GM19193 (cell line): ENCODE data around the gene IKZF1.

Experiments
- POLR2A ChIP-seq: IDR thresholded peaks from 4 replicates; pipeline ENCODE4 v1.6.1; 2011; ENCODE audit not compliant: insufficient read depth, insufficient read length; ENCODE audit errors: extremely low read depth

Gene IKZF1

GRCh38 chr7:50362712-50363282, 58.3 kb downstream of the IKZF1 start:
- no peak for TF ChIP-seq POLR2A

GRCh38 chr7:50363327-50364060, 59.0 kb downstream of the IKZF1 start:
- no peak for TF ChIP-seq POLR2A

- no peak for TF ChIP-seq POLR2A
Measured at GRCh38 chr7:50364645-50365044, 60.1 kb downstream of the IKZF1 start.

GRCh38 chr7:50366311-50366710, 61.8 kb downstream of the IKZF1 start:
- no peak for TF ChIP-seq POLR2A

GRCh38 chr7:50367100-50367499, 62.6 kb downstream of the IKZF1 start:
- TF ChIP-seq POLR2A = no peak

GRCh38 chr7:50367570-50367969, 63.1 kb downstream of the IKZF1 start:
- no peak for TF ChIP-seq POLR2A

- no peak for TF ChIP-seq POLR2A
Measured at GRCh38 chr7:50368366-50368765, 63.9 kb downstream of the IKZF1 start.

GRCh38 chr7:50369143-50370026, 64.9 kb downstream of the IKZF1 start:
- no peak for TF ChIP-seq POLR2A

GRCh38 chr7:50370884-50371283, 66.4 kb downstream of the IKZF1 start:
- TF ChIP-seq POLR2A = no peak

GRCh38 chr7:50371551-50372021, 67.1 kb downstream of the IKZF1 start:
- TF ChIP-seq POLR2A = no peak

GRCh38 chr7:50372923-50373322, 68.4 kb downstream of the IKZF1 start:
- TF ChIP-seq POLR2A = no peak

GRCh38 chr7:50376056-50376820, 71.7 kb downstream of the IKZF1 start:
- no peak for TF ChIP-seq POLR2A

GRCh38 chr7:50377356-50377755, 72.8 kb downstream of the IKZF1 start:
- no peak for TF ChIP-seq POLR2A

GRCh38 chr7:50379082-50379481, 74.6 kb downstream of the IKZF1 start:
- no peak for TF ChIP-seq POLR2A

- no peak for TF ChIP-seq POLR2A
Measured at GRCh38 chr7:50379539-50379938, 75.0 kb downstream of the IKZF1 start.
